Mesenchymal stem cell (in vitro differentiated cells and primary cell): ENCODE measurements around the gene VEGFC.

Experiments
- DNase-seq: peaks from one replicate; pipeline ENCODE4 v3.0.0-alpha.2; 2013
- H2AFZ ChIP-seq: one replicate; pipeline ENCODE4 v1.6.1; 2013; ENCODE audit warnings: low read depth, mild to moderate bottlenecking, control low read depth, inconsistent platforms, low read length, moderate library complexity
- H2AK5ac ChIP-seq: 2 replicates; pipeline ENCODE4 v1.6.1; 2013; ENCODE audit warnings: low read length, moderate library complexity, mild to moderate bottlenecking, inconsistent platforms; ENCODE audit not compliant: severe bottlenecking
- H2BK120ac ChIP-seq: one replicate; pipeline ENCODE4 v1.6.1; 2013; ENCODE audit warnings: low read depth, mild to moderate bottlenecking, inconsistent platforms, low read length, moderate library complexity
- H2BK12ac ChIP-seq, 2 experiments: one replicate each; pipeline ENCODE4 v1.6.1; 2013; ENCODE audit warnings: inconsistent platforms in 2 of 2, low read length in 2 of 2, mild to moderate bottlenecking in 2 of 2, moderate library complexity in 2 of 2, control low read depth in 1 of 2
- H2BK15ac ChIP-seq: one replicate; pipeline ENCODE4 v1.6.1; 2013; ENCODE audit warnings: mild to moderate bottlenecking, low read depth, inconsistent platforms; ENCODE audit not compliant: poor library complexity, severe bottlenecking
- H2BK5ac ChIP-seq: 2 replicates; pipeline ENCODE4 v1.6.1; 2013; ENCODE audit warnings: low read depth, mild to moderate bottlenecking, low read length, control low read depth, inconsistent platforms; ENCODE audit not compliant: poor library complexity, severe bottlenecking
- H3K14ac ChIP-seq, 2 experiments: one replicate each; pipeline ENCODE4 v1.6.1; 2013; ENCODE audit warnings: inconsistent platforms in 2 of 2, low read length in 2 of 2, control low read depth in 1 of 2, mild to moderate bottlenecking in 1 of 2, moderate library complexity in 1 of 2
- H3K18ac ChIP-seq, 2 experiments: one replicate each; pipeline ENCODE4 v1.6.1; 2013; ENCODE audit warnings: inconsistent platforms in 2 of 2, low read length in 2 of 2, control low read depth in 1 of 2, low read depth in 1 of 2, mild to moderate bottlenecking in 1 of 2
- H3K23ac ChIP-seq, 2 experiments: one replicate each; pipeline ENCODE4 v1.6.1; 2013; ENCODE audit warnings: inconsistent platforms in 2 of 2, low read length in 2 of 2, mild to moderate bottlenecking in 2 of 2, moderate library complexity in 2 of 2, control low read depth in 1 of 2
- H3K27ac ChIP-seq: 2 replicates; pipeline ENCODE4 v1.5.1; 2013; ENCODE audit warnings: mild to moderate bottlenecking, moderate library complexity, low read length, control low read depth, inconsistent platforms; ENCODE audit not compliant: poor library complexity, severe bottlenecking
- H3K27me3 ChIP-seq, 2 experiments: 2 replicates each; pipeline versions ENCODE4 v1.6.1 to v1.7.0; 2013; ENCODE audit warnings: low read length in 2 of 2, mild to moderate bottlenecking in 2 of 2, moderate library complexity in 2 of 2, control low read depth in 1 of 2, inconsistent platforms in 1 of 2; ENCODE audit not compliant: control insufficient read depth in 1 of 2, insufficient read depth in 1 of 2
- H3K36me3 ChIP-seq, 2 experiments: 2 replicates each; pipeline versions ENCODE4 v1.6.1 to v1.7.0; 2013; ENCODE audit warnings: low read length in 2 of 2, control low read depth in 1 of 2, inconsistent platforms in 1 of 2, low read depth in 1 of 2, mild to moderate bottlenecking in 1 of 2; ENCODE audit not compliant: insufficient read depth in 2 of 2, control insufficient read depth in 1 of 2
- H3K4ac ChIP-seq, 2 experiments: one replicate each; pipeline ENCODE4 v1.6.1; 2013; ENCODE audit warnings: inconsistent platforms in 2 of 2, low read length in 2 of 2, mild to moderate bottlenecking in 2 of 2, moderate library complexity in 2 of 2, control low read depth in 1 of 2, low read depth in 1 of 2
- H3K4me1 ChIP-seq: 2 replicates; pipeline ENCODE4 v1.6.1; 2013; ENCODE audit warnings: low read depth, low read length, control low read depth; ENCODE audit not compliant: control insufficient read depth, insufficient read depth
- H3K4me2 ChIP-seq: 2 replicates; pipeline ENCODE4 v1.6.1; 2013; ENCODE audit warnings: low read length, mild to moderate bottlenecking, inconsistent platforms; ENCODE audit not compliant: poor library complexity, severe bottlenecking
- H3K4me3 ChIP-seq, 2 experiments: 2 replicates each; pipeline versions ENCODE4 v1.5.1 to v1.7.0; 2013; ENCODE audit warnings: low read length in 2 of 2, mild to moderate bottlenecking in 2 of 2, control low read depth in 1 of 2, low read depth in 1 of 2; ENCODE audit not compliant: insufficient read depth in 1 of 2
- H3K79me1 ChIP-seq: replicated peaks from 2 replicates; pipeline ENCODE4 v1.6.1; 2013; ENCODE audit warnings: mild to moderate bottlenecking, control low read depth, low read length, inconsistent platforms; ENCODE audit not compliant: poor library complexity, severe bottlenecking
- H3K9ac ChIP-seq: 2 replicates; pipeline ENCODE4 v1.7.0; 2013; ENCODE audit warnings: mild to moderate bottlenecking, low read length, moderate library complexity
- H3K9me3 ChIP-seq: 2 replicates; pipeline ENCODE4 v1.7.0; 2013; ENCODE audit warnings: mild to moderate bottlenecking, low read length; ENCODE audit not compliant: control insufficient read depth
- H4K8ac ChIP-seq: one replicate; pipeline ENCODE4 v1.6.1; 2013; ENCODE audit warnings: inconsistent platforms, mild to moderate bottlenecking, low read length, moderate library complexity
- H4K91ac ChIP-seq: one replicate; pipeline ENCODE4 v1.6.1; 2013; ENCODE audit warnings: mild to moderate bottlenecking, low read length, inconsistent platforms
- WGBS: methylation state at CpG from one replicate; pipeline ENCODE4 v1.1.7; 2013; ENCODE audit warnings: mixed read lengths; 5-methylcytosine and 5-hydroxymethylcytosine counted together

Gene VEGFC

GRCh38 chr4:176838601-176839433, 46.1 kb upstream of the VEGFC start:
- H3K4me2 ChIP-seq, result peak overlapping the region; percentile 37

DNA sequence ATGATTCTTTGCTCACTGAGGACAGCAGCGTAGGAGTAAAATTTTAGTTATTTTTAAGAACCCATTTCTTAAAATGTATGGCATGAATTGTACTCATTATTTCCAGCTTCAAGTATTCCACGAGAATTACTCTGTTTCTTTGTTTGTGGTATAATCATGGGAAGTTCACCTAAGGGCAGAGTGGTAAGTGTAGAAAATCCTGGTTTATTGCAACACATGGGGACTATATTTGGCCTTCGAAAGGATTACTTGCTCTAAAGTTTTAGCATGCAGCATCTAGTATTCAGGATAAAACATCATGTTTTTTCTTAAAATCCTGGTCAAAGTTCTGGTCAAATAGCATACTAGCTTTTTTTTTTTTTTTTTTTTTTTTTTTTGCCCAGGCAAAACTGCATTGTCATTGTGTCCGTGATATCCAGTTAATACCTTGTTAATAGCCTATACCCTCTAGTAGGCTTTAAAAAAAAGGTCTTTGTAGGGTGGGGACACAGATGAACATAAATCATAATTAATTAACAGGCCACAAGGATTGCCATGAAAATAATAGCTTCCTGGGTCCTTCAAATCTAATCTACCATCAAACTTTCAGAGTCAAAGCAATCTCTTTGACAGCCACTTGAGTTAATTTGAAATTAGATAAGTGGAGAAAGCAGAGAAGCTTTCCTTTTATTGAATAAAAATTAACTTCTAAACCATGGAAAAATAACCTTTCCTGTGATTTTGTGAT, 44.6 kb upstream of the VEGFC start:
- Histone ChIP-seq H3K9ac (no peak overlapping the region), H2BK15ac (no peak overlapping the region), H3K18ac (no peak overlapping the region), H4K91ac (no peak overlapping the region), H3K4me2 (no peak overlapping the region), H3K27ac (no peak overlapping the region), H3K9me3 (no peaks in the 10 kb centered on the region), H3K36me3 (no peaks in the 10 kb centered on the region), H2BK120ac (no peak overlapping the region), H3K14ac (no peak overlapping the region), H2AK5ac (no peak overlapping the region), H2BK12ac (no peak overlapping the region), H3K27me3 (no peaks in the 10 kb centered on the region), H3K4me1 (peaks cover 6% of the 10 kb centered on the region), H2AFZ (no peak overlapping the region), H3K4ac (no peak overlapping the region), H3K23ac (no peak overlapping the region), H4K8ac (no peak overlapping the region), H3K4me3 (no peak overlapping the region), H3K79me1 (no peaks in the 10 kb centered on the region), H2BK5ac (no peak overlapping the region)
- DNase-seq, result peak; percentile 42
- WGBS, result 83% methylated on average over 1 of the region's 4 CpGs

More at GRCh38 chr4:176838601-176839433, 46.1 kb upstream of the VEGFC start:
- peak overlapping the region in 1 of 2 experiments; percentile 22 for H3K18ac ChIP-seq
- H3K27me3 ChIP-seq, result no peaks in the 10 kb centered on the region
- no peak overlapping the region for H3K23ac ChIP-seq
- H3K9me3 ChIP-seq, result no peaks in the 10 kb centered on the region
- H2BK12ac ChIP-seq, result no peak overlapping the region
- H3K4me3 ChIP-seq, result no peak overlapping the region
- H3K14ac ChIP-seq, result no peak overlapping the region
- H4K91ac ChIP-seq, result no peak overlapping the region
- H3K9ac ChIP-seq, result peak overlapping the region; percentile 50
- H3K36me3 ChIP-seq, result no peaks in the 10 kb centered on the region
- no peak overlapping the region for H2BK15ac ChIP-seq
- peaks cover 6% of the 10 kb centered on the region for H3K4me1 ChIP-seq
- peak overlapping the region; percentile 90 for H2AK5ac ChIP-seq
- H2AFZ ChIP-seq, result no peak overlapping the region
- H3K27ac ChIP-seq, result peak overlapping the region; percentile 82
- H2BK120ac ChIP-seq, result no peak overlapping the region
- no peaks in the 10 kb centered on the region for H3K79me1 ChIP-seq
- H4K8ac ChIP-seq, result no peak overlapping the region
- DNase-seq, result peak; percentile 87
- WGBS, result 33% methylated on average over 3 of the region's 7 CpGs
- no peak overlapping the region for H2BK5ac ChIP-seq
- H3K4ac ChIP-seq, result no peak overlapping the region

DNA sequence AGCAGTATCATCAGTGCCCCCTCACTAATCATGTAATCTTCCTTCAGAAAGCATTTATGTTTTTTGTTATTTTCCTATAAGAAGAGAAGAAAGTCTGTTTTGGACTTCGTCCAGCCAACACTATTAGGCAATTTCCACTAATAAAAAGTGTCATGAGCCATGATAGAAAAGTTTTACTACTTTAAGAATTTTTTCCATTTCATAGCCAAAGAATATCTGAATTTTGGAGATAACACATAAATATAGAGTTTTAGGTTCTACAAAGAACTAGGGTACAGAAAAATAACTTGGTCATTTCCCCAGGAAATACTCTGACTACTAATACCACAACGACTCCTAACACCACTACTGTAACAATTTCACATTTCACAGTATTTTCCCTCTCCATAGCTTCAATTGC, 41.8 kb upstream of the VEGFC start:
- H3K4me2 ChIP-seq, result no peak overlapping the region
- no peak overlapping the region for H2BK120ac ChIP-seq
- no peaks in the 10 kb centered on the region for H3K27me3 ChIP-seq
- no peak overlapping the region for H4K91ac ChIP-seq
- H2AFZ ChIP-seq, result no peak overlapping the region
- H2AK5ac ChIP-seq, result no peak overlapping the region
- H3K23ac ChIP-seq, result no peak overlapping the region
- WGBS, result 100% methylated on average over 1 of the region's 2 CpGs
- no peak overlapping the region for H2BK12ac ChIP-seq
- H3K4me1 ChIP-seq, result peaks cover 2% of the 10 kb centered on the region
- no peak overlapping the region for H2BK15ac ChIP-seq
- H3K27ac ChIP-seq, result no peak overlapping the region
- no peaks in the 10 kb centered on the region for H3K9me3 ChIP-seq
- no peak overlapping the region for H2BK5ac ChIP-seq
- no peaks in the 10 kb centered on the region for H3K79me1 ChIP-seq
- H3K14ac ChIP-seq, result no peak overlapping the region
- no peak overlapping the region for H4K8ac ChIP-seq
- H3K4ac ChIP-seq, result no peak overlapping the region
- H3K9ac ChIP-seq, result no peak overlapping the region
- no peak overlapping the region for H3K18ac ChIP-seq
- no peak for DNase-seq
- no peak overlapping the region for H3K4me3 ChIP-seq
- H3K36me3 ChIP-seq, result no peaks in the 10 kb centered on the region
